Stimulated activated CD8-positive, alpha-beta memory T cell treated with anti-CD3 and anti-CD28 coated beads, Interleukin-4, amount 100 ng/mL, for 4 hours (primary cell): ENCODE data around the gene GPN2.
"Not testable (repeated sequence)": the region's sequence is repeated elsewhere in the genome, so short reads cannot be mapped to it uniquely, and the experiment has no call there.

Experiments used
- DNase-seq, 2 donors: peaks; one replicate each; pipeline ENCODE4 v3.0.0-alpha.2; 2020; ENCODE audit warnings: low read depth in 2 of 2, low spot score in 1 of 2

Gene GPN2

DNA sequence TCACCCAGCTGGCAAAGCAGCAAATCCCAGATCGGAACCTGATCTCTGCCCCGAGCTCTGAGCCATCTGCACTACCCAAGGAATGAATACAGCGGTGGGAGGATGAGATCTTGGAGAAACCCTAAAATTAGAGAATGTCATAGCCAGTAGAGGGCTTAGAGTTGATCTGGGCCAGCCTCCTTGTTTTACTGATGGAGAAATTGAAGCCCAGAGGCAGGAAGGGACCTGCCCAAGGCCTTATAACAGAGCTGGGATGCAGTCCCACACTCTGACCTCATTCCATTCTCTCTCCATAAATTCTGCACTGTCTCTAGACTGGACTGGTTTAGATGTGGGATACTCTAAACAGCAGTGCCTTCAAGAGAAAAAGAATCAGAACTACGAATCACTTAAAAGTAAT lies 31.9 kb downstream of the GPN2 start:
- DNase-seq = no peak

DNA sequence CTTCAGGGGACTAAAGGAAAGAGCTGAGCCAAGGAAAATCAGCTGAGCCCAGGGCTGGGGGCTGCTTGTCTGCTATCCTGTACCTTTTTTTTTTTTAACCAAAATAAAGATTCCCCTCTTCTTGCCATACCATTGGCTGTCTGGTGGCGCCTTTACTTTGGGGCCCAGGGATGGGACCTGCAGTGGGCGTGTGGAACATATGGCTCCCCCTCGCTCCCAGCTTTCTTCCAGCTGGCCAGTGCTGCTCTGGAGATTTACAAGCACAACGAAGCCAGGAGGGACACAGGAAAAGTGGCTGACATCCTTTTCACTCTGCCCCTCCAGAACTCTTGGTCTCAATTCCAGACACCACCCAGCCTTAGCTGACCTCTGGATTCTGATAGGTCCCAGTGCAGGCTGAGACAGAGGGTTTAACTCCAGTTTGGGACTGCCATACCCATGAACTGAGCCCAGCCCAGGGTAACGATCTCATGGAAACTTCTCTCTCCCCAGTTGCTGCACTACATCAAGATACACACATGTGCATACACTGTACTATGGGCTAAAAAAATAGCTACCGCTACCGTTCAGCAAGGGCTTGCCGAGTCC lies 32.5 kb downstream of the GPN2 start:
- no peak for DNase-seq

DNA sequence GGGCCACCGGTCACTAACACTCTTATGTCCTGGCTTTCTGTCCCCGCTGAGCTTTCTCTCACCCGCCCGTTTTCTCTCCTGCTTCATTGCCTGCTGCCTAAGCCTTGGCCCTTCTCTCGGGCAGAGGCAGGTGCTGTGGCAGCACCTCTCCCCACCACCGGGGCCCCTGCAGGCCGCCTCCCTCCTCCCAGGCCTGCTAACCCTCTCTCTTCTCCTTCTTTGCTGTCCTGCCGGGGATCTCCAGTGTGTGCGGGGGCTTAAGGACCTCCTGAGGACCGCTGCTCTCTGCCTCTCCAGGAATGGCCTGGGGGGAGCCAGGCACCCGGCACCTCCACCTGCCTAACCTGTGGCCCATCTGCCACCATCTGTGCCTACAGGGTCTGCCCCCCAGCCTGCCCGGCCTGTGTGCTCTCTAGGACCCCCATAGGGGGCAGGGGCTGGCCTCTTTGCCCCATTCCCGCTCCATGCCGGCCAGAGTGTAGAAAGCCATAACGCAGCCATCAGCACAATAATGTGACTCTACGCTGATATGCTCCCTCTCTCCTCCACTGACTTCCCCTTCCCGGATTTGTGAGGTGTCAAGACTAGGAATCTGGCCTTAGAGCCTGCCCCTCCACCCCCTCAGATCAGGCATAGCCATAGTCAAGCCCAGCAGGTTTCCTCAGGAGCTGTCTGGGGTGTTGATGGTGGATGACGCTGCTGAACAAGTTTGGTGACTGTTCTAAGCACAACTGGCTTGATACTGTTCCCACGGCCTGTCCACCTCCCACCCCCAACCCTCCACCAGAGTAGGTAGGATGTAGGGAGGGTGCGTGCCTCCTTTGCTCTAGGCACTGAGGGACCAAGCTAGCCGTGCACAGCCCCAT lies 33.2 kb downstream of the GPN2 start:
- no peak for DNase-seq

DNA sequence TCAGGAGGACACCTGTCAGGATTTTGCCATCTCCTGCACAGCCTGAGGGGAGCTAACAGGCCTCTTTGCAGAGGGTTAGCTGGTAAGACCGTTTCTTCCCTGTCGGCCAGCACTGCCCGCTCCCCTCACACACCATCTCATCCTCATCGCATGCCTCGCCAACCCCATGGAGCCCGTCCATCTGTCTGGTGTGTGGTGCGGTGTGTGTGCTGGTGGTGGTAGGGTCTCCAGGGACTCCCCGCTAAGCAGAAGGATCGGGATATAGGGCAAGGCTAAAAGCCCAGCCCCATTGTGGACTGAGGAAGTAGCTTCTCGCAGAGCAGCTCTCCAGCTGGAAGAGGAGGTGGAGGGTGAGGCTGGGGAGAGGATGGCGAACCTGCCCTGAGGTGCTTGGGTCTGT lies 33.9 kb downstream of the GPN2 start:
- DNase-seq = no peak

DNA sequence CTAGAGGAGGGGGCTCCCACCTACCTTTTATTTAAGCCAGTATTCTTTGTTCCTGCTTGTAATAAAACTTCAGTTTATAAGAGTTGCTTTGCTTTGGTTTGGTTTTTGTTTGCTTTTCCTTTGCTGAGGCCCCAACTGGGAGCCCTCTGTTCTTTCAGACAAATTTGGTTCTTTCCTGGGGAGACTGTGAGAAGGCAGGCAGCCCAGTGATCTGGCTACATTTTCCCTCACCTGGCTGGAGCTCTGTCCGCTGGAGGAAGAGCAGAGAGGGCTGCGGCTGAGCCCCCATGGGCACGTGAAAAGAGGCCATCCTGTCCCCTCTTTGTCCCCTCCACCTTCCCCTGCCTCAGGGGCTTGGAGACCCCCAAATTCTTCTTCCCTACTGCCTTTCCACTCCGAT lies 34.4 kb downstream of the GPN2 start:
- DNase-seq = no peak

DNA sequence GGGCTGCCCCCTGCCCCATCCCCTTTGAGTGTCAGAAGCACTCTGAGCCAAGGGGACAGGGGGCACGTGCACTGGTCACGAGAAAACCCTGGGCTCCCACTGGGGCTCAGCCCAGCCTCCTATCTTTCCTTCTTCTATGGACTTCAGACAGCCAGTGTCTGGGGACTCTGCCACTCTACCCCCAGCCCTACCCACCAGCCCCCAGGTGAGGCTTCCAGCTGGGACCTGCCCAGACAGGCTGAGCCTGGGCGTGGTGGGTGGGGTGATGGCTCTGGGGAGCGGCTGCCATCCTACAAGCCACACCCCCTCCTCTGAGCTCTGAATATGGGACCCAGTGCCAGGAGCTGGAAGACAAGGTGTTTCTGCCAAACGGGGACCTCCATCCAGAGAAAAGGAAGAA lies 35.2 kb downstream of the GPN2 start:
- no peak for DNase-seq

DNA sequence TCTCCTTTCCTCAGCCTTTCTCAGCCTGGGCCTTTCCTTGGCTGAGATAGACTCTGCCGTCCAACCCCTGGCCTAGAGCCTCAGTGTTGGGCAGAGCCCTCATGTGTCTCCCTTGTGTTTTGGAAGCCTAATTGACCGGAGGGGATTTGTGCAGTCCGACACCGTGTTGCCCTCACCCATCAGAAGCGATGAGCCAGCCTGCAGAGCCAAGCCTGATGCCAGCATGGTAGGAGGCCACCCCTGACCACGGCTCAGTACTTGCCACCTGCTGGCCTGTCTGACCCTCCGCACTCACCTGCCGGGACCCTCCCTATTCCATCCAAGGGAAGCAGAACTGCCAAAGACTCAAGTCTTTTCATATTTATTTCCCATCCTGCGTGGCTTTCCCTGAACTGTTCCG lies 36.5 kb downstream of the GPN2 start:
- no peak for DNase-seq

DNA sequence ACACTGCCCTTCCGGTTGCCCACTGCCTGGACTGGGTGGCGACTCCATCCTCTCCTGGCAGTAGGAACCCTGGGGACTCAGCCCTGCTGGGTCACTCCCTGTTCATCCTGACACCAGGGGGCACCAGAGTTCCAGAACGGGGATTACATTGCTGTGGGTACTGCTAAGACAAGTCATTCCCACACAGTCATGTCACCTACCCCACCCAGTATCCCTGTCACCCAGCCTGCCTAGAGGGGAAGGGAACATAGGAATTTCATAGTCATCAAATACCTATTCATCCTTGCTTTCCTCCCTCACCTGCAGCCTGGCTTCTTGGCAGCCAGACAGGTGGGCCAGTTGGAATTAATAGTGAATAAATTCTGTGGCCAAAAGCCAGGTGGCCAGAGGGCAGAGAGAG lies 36.9 kb downstream of the GPN2 start:
- peak; percentile 66 to 85 for DNase-seq

DNA sequence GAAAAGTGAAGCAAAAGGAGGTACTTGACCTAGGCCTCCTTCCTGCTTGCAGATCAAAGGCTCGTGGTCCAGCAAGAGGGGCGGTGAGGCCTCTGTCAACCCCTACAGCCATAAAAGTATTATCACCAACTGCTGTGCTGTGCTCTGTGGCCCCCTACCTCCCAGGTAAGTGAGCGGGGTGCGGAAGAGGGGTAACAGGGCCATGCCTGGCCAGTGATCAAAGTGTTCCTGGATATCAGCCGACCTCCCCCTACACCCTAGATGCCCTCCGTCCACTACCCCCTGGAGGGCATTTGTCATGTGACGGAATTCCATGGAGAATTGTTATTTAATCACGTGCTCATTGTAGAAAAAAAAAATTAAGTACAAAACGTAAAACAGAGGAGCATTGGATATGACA lies 37.4 kb downstream of the GPN2 start:
- DNase-seq = no peak

DNA sequence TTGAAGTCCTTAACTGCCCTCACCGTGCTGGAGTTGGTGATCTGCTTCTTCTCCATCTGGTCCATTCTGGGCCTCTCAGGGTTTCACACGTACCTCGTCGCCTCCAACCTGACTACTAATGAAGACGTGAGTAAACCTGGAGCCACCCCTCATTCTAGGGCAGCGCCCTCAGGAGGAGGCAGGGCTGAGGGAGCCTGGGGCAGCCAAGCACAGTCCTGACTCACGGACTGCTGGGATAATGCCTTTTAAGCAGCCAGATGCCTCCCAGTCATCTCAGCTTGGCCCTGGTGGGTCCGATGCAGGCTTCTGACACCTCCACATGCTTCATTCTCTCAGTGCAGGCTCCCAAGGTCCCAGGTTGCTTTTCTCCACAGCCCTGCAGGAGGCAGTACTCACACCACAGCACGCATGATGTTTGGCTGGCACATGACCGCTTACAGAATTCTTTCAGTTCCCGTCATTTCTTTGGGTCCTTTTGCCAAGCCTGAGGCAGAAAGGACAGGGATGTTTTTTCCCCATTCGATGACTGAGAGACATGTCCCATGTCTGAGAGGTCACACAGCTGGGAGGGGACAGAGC lies 38.9 kb downstream of the GPN2 start:
- DNase-seq = no peak

DNA sequence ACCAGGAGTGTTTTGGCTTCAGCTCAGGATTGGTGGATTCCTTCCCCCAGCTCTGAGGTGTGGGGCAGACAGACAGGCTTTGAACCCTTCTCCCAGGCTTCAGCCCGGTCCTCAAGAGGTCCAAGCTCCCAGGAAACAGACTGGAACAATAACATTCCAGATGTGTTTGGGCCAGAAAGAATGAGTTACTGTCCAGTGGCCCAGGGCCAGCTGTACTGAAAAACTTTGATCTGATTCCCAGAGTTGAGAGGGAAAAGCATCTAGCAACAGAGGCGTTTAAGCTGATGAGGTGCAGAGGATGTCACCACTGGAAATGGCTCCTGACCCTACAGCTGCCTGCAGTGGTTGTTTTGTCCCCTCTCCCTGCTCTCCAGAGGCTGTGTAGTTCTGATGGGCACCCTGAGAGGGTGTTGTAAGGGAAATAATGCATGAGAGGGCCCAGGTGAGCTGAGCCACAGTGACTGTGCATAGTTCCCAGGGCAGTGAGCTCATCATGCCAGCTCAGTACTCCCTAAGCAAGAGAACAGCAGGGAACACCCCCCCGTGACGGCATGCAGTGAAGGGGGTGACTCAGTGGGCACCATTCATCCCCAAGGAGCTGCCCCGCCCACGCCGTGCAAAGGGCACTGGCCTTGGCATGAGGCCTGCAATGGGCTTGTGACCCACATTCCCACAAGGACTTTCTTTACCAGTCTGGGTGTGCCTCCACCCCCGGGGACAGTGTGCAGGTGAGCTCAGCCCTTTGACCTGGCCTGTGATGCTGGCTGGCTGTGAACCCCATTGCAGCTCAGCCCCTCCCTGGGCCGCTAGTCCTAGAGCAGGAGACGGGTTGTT lies 40.9 kb downstream of the GPN2 start:
- no peak for DNase-seq

DNA sequence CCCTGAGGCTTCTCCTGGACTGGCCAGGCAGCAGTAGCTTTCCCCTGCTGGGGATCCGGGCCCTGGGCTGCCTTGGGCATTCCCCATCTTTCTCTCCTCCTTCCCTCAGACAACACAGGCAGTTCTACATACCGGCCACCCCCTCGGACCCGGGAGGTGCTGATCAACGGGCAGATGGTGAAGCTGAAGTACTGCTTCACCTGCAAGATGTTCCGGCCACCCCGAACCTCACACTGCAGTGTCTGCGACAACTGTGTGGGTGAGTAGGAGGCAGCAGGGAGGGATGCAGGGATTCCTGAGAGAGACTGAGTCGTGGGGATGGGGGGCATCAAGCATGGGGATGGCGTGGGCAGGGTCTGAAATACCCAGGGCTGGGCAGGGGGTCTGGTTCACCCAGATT lies 41.6 kb downstream of the GPN2 start:
- DNase-seq = no peak

DNA sequence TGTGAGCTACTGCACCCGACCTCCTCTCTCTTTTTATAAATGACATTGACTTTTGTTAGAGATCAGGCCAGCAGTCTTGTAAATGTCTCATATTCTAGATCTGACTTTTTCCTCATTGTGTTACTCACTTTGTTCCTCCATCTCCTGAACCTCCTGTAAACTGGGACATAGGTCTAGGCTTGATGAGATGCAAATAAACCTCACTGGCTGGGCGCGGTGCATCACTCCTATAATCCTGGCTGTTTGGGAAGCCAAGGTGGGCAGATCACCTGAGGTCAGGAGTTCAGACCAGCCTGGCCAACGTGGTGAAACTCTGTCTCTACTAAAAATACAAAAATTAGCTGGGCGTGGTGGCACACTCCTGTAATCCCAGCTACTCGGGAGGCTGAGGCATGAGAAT lies 42.3 kb downstream of the GPN2 start:
- DNase-seq = not testable (repeated sequence)

DNA sequence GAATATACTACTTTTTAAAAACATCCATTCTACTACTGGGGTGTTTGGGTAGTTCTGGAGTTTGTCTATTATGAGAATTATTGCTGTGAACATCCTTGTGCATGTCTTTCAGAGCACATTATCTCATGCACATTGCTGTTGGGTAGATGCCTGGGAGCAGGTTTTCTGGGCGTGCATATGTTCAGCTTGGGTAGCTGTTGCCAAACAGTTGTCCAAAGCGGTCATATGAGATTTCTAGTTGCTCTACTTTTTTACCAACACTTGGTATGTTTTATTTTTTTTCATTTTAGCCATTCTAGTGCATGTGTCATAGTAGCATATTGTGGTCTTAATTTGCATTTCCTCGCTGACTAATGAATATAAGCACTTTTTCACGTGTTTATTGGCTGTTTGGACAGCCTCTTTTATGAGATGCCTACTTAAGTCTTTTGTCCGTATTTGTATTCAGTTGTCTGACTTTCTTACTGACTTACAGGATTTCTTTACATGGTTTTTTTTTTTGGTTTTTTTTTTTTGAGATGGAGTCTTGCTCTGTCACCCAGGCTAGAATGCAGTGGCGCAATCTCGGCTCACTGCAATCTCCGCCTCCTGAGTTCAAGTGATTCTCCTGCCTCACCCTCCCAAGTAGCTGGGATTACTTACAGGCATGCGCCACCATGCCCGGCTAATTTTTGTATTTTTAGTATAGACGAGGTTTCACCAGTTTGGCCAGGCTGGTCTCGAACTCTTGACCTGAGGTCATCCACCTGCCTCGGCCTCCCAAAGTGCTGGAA lies 45.5 kb downstream of the GPN2 start:
- DNase-seq = no peak

DNA sequence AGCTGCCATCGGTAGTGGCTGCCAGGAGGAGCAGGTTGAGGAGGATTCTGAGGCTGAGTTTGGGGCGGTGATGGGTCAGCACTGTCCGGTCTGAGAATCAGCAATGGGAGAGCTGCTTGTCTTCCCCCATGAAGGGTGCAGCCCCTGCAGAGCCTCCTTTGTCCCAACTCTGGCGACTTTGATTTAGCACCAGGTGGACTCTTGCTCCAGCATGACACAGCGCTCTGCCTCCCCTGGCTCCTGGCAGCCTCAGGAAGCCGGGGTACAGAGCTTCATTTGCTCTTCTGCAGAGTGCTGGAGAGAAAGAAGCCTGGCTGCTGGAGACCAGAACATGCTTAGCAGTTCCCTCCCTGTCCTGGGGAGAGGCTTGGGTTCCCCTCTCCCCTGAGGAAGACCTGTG lies 50.3 kb downstream of the GPN2 start:
- DNase-seq = no peak

DNA sequence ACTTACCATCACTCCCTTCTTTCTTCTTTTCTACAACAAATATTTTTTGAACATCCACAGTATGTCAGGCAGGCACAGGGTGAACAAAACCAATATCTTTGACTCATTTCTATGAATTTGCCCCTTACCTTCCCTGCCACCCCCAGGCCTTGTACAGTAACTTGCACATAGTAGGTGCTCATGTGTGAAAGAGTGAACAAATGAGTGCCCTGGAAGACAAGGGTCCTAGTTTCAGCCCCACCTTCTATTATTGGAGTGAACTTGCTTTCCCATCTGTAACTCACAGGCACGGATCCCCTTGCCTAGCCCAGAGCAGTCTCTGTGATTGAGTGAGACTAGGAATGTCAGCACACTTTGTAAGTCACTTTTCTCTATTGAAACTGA lies 50.8 kb downstream of the GPN2 start:
- no peak for DNase-seq

DNA sequence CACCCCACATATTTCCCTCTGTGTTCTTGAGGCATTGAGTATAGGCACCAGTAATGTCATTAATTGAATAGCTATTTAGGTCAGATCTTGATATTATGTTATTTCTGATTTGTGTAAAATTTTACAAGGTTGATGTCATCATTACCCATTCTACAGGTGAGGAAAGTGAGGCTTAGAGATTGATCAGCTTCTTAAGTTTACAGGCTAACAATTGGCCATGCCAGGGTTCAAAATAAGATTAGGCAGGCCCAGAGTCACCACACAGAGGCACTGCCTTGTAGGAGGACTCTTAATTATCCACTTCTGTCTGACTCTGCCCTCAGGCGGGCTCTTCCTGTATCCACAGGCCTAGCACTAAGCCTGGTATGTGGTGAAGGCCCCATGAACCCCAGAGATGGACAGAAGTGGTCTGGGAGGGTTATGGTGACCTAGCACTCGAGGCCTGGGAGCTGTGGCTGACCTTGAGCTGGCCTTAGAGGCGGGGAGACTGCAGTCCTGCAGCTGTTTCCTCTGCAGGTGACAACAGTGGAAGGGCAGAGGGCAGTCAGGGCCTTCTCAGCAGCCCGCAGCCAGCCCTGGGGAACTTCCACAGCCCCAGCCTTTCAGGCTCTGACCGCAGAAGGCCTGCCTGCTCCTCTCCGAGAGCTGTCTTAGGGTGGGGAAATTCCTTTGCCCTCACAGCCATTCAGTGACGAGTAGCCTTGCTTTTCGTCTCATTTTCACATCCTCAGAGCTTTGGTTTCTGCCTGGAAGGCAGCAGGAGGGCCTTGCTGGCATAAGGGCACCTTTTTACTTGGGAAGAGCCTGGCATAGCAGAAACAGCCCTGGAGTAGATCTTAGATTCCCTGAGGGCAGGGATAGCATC lies 51.4 kb downstream of the GPN2 start:
- DNase-seq = peak in 1 of 2 donors; percentile 21

DNA sequence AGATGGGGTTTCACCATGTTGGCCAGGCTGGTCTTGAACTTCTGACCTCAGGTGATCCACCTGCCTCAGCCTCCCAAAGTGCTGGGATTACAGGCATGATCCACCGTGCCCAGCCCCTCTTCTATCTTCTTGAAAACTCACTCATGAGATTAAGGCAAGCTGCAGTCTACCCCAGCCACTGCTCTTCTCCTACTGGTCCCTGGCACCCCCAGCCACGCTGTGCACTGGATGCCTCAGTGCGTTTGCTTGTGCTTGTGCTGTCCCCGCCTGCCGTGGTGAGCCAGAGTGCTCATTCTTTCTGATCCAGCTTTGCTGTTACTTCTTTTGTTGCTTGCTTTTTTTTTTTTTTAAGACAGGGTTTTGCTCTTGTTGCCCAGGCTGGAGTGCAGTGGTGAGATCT lies 52.4 kb downstream of the GPN2 start:
- DNase-seq = not testable (repeated sequence)

DNA sequence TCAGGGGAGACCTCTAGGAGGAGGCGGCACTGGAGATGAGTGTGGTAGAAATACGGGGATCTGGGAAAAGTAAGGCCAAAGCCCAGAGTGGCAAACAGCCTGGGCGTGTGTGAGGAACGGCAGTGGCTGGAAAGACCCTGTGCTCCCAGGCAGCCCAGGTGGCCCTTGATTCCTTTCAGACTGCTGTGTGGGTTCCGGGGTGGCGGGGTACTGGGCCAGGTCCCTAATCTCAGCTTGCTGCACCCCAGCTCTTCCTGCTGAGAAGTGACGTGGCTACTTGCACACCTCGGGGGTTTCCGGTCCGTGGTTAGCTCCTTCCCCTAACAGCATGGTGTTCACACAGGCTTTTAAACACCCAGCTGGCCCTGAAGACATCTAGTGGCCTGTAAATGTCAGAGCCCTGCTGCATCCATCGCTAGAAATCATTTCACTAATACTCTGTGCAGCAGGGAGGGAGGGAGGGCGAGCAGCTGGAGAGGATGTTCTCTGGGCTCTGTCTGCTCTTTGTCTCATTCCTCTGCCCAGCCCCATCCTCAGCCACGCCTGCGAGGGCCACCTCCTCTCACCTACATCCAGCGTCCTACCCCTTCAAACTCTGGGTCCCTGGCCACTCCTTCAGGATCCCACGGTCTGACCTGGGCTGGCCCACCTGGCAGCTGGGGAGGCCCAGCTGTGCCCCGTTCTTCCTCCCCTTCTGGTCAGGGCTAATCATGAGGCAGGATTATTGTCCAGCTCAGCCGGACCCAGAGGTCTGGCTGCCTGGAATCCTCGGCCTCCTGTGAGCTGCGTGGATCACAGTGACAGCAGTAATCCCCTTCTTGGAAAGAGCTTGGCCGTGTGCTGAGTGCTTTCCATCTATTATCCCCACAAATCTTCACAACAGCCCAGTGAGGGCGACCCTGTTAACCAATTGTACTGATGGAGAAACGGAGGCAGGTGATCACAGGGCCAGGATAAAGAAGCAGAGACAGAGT lies 56.4 kb downstream of the GPN2 start:
- peak; percentile 71 to 80 for DNase-seq
